Inflammatory macrophage treated with lipopolysaccharide for 1 hour (primary cell): ENCODE results near the gene UAP1L1.

Experiments used
- DNase-seq, 2 donors: peaks; one replicate each; pipeline ENCODE4 v3.0.0-alpha.2; 2020 to 2022

Gene UAP1L1

DNA sequence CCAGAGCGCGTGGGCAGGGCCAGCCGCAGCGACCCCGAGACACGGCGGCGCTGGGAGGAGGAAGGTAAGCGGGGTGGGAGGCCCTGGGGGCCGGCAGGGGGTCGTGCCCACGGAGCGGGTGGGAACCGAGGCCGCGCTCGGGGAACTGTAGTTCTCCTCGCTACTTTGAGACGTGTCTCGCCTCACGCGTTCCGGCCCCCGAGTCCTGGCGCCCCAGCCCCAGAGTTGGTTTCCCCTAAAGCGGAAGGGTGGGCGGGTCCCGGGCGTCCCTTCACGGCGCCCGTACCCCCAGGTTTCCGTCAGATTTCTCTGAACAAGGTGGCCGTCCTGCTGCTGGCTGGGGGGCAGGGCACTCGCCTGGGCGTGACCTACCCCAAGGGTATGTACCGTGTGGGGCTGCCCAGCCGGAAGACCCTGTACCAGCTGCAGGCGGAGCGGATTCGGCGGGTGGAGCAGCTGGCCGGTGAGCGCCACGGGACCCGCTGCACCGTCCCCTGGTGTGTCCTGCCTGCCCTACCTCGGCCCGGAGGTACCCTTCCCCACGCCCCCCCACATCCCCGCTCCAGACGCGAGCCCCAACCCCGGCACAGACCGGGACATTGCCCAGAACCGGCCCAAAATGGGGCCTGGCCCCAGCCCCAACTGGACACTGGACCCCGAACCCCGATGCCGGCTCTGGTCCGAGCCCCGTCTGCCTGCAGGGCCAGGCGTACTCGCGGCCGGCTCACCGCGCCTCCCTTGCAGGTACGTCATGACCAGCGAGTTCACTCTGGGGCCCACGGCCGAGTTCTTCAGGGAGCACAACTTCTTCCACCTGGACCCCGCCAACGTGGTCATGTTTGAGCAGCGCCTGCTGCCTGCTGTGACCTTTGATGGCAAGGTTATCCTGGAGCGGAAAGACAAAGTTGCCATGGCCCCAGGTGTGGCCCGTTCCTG is 709 bp downstream of the UAP1L1 start:
- no peak for DNase-seq

DNA sequence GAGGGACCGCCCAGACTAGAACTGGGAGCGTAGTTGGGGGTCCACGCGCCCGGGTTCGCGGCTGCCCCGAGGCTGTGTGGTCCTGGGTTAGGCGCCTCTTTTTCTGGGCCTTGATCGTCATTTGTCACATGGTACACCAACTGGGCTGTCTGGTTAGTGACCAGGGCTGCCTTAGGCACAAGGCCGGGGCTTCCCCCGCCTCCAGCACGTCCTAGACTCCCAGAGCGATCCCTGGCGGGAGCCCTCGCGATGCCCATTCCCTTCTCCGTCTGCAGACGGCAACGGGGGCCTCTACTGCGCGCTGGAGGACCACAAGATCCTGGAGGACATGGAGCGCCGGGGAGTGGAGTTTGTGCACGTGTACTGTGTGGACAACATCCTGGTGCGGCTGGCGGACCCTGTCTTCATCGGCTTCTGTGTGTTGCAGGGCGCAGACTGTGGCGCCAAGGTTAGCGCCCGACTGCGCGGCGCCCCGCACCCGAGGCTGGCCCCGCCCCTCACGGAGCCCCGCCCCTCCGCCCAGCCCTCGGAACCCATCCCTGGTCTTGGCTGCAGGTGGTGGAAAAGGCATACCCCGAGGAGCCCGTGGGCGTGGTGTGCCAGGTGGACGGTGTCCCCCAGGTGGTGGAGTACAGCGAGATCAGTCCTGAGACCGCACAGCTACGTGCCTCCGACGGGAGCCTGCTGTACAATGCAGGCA is 1.5 kb downstream of the UAP1L1 start:
- no peak for DNase-seq

- DNase-seq: no peak
These were observed 2.1 kb downstream of the UAP1L1 start for GRCh38 chr9:137079401-137079787.

- DNase-seq: no peak
These were observed 3.2 kb downstream of the UAP1L1 start for GRCh38 chr9:137080260-137081122.

DNA sequence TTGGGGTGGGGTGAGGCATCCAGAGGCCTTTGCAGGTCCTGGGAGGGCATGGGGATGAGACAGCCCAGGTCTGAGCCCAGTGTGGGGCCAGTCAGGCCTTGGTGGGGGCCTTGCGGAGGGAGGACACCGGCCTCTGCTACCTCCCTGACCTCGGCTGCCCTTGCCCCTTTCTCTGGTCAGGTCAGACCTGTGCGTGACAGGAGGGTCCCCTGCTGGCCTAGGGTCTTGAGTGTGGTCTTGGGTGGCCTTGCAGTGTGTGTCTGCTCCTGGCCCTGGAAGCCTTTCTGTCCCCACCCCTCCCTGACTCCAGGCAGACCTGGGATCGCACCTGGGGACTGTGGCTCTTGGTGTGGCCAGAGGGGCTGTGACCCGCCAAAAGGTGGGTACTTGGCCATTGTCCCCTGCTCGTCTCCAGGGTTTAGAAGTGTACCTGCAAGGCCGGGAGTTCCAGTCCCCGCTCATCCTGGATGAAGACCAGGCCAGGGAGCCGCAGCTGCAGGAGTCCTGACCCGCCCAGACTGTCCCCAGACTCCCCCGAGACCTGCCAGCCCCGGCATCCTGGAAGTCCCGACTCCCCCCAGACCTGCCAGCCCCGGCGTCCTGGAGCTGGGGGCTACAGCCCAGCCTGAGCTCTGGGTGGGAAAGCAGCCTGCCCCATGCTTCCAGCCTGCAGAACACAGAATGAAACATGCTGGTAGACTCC is 5.1 kb downstream of the UAP1L1 start:
- no peak for DNase-seq

DNA sequence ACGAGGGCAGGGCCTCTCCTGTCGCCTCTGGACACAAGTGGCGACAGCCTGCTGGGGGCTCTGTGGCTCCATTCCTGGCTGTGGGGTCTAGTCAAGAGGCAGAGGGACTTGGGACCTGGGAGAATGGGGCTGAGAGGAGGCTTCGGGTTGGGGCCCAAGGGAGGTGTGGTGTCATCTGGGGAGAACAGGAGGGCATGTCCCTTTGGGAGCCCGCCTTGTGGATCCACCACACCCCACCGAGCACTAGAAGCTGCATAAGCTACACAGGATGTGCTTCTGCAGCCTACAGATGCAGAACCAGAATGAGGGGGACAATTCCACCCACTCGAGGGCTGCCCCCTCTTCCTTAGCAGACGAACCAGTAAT is 5.6 kb downstream of the UAP1L1 start:
- no peak for DNase-seq

DNA sequence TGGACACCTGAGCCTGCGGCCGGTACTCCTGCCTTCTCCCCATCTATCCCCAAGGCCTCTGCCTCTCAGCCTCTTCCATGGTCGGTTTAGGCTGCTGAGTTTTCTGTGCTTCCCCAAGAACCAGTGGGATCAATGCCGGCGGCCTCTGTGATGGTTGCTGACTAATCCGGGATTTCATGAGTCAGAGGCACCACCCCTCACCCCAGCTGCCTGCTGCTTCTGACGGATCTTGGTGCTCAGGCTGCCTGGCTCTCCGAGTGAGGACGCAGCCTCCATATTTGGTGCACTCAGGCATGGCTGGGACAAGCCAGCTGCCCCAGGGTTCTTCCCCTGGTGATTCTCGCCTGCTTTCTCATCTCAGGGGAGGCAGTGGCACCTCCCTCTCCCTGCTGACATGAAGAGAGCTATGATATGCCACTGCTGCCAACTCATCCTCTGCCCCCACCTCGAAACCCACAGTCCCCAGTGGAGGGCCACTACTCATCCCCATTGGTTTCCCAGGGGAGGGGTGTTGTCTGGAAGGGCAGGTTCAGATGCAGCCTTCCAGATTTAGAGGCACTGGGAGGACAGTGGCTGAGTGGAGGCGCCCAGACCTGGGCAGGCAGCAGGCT is 6.2 kb downstream of the UAP1L1 start:
- peak; percentile 30 to 76 for DNase-seq

DNA sequence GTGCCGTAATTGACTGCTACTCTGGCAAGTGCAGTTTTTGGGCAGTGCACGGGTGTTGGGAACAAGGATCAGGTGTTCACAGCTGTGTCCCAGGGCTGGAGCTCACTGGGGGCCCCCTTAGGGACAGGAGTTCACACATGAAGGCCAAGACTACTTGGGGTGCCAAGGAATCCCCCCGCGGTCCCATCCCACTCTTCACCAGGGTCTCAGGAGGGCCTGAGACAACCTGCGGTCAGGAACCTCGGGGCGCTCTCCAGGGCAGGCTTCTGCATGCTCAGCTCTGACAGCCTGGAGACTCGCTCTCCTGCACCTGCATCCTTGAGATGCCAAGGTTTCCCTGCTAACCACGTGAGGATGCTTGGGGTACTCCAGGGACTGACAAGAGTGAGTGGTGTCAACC is 7.2 kb downstream of the UAP1L1 start:
- no peak for DNase-seq

- no peak for DNase-seq
These were observed 8.7 kb downstream of the UAP1L1 start for GRCh38 chr9:137085920-137086530.

DNA sequence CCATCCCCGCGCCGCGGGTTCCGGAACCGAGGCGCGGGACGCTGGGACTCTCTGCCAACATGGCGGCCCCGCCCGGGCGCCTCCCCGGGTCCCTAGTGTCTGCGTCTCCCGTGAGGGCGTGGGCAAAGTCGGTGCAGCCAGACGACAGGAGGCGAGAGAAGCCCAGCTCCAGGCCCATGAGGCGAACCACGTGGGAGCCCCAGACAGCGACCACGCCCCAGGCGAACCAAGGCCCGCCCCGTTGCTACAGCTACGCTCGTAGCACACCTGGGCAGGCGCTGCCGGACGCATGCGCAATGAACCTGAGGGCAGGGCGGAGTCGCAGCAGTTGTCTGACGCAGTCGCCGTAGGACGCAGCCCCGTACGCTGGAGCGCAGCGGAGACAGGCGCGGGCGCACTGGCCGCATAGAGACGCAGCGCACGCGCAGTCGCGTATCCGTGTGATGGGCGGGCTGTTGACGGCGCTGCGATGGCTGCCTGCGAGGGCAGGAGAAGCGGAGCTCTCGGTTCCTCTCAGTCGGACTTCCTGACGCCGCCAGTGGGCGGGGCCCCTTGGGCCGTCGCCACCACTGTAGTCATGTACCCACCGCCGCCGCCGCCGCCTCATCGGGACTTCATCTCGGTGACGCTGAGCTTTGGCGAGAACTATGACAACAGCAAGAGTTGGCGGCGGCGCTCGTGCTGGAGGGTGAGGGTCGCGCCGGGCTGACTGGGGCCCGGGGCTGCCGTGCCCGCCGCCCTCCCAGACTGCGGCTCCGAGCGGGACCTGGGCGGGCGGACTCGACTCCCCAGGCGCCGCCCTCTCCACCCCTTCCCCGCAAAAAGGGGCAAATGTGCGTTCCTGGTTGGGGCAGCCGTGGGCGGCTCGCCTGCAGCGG is 9.5 kb downstream of the UAP1L1 start, which contains the start of gene MAN1B1:
Gene MAN1B1, plus strand, starts transcription at position 455 of the 878 bp plus-strand sequence. Its CDS starts 15 bp downstream, at position 470.
- DNase-seq: peak; percentile 97 to 98

GRCh38 chr9:137087409-137087925 is 10.2 kb downstream of the UAP1L1 start:
- peak; percentile 32 to 43 for DNase-seq

DNA sequence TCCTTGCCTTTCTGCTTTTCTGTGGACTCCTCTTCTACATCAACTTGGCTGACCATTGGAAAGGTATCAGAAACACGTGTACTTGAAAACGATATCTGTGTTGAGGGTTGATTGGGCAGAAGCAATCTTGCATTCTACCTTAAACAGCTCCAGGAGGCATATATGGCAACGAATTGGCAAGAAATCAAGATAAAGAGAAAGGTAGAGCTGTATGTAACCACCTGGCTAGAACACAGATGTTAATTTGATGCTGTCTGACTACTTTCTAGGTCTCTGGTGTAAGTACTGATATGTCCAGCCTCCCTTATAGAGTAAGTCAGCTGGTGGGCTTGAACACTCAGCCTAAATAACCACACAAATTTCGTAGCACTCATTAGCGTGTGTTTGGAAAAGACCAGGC is 10.8 kb downstream of the UAP1L1 start:
- DNase-seq: no peak

GRCh38 chr9:137089232-137089947 is 12.1 kb downstream of the UAP1L1 start:
- DNase-seq: no peak

GRCh38 chr9:137095664-137096517 is 18.6 kb downstream of the UAP1L1 start:
- no peak for DNase-seq

- no peak for DNase-seq
These were observed 19.6 kb downstream of the UAP1L1 start for GRCh38 chr9:137096785-137097546.

GRCh38 chr9:137097761-137098462 is 20.6 kb downstream of the UAP1L1 start:
- no peak for DNase-seq

DNA sequence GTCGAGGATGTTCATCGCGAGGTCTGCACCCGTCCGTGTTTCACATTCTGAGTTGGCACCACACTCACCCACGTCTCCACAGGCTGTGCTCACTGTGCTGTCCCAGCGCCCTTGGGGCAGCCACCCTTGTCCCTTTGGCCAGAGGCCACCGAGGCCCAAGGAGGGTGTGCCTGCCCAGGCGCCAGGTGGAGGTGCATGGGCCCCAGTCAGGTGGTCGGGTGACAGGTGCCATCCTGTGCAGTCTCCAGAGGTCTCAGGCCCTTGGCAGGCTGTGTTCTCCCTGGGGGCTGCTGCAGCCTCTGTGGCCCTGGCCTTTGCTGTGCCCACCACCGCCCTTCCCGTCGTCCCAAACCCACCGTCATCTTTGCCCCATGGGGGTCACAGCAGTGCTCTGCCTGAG is 21.9 kb downstream of the UAP1L1 start:
- DNase-seq: no peak
